ELR (cell line): ENCODE measurements around the gene NID2.

Experiments used
- DNase-seq: peaks from one replicate; pipeline ENCODE4 v3.0.0-alpha.2; 2015; ENCODE audit warnings: low read depth

Gene NID2

DNA sequence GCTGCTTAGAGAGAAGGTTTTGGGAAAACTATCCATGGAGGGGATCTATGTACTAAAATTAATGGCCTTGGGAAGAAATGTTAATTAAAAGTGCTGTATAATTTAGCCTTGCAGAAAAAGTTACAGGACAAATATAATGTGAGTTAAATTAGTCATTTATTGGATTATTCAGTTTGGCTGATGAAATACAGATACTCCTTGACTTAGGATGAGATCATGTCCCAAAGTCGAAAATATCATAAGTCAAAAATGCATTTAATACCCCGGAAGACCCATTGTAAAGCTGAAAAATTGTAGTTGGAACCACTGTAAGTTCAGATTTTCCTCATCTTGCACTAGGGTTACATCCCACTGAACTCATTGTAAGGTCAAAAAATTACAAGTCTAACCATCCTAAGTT lies 69.8 kb downstream of the NID2 start:
- peak; percentile 52 for DNase-seq

DNA sequence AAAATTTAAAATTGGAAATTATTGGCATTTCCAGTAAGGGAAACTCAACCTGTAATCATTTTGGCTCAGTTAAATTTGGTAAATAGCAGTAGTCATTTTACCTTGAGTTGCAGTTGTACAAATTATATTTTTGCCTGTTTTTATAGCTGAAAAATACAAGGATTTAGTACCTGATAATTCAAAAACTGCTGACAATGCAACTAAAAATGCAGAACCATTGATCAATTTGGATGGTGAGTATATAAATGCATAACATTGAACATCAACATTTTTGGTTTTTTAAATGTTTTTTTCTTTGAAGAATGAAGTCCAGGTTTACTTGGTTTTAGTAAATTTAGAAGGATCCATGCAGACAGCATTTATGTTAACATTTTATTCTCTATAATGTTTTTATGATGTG lies 70.5 kb downstream of the NID2 start:
- no peak for DNase-seq

DNA sequence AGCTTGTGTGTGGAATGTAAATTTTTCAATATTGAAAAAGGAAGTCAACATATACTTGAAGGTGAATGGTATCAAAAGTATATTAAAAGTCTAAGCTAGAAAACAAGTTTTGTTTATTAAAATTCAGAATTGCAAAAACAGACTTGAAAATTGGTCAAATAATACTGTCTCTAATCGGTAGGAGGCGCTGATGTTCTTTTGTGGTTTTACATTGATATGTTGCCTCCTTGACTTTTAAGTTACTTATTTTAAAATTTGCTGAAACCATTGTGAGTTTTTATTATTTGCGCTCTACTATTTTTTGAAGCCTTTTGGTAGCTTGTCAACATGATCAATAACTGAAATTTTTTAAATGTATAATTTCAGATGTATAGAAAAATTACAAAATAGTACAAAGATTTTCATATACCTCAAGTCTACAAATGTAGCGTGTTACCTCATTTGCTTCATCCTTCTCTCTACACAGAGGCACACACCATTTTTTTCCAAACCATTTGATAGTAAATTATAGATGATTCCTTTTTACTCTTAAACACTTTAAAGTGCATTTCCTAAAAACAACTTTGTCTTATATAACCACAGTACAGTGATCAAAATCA lies 72.6 kb downstream of the NID2 start:
- DNase-seq = peak; percentile 58

GRCh38 chr14:51993285-51993920 lies 75.5 kb downstream of the NID2 start:
- DNase-seq = no peak

- DNase-seq = no peak
Measured at GRCh38 chr14:51990488-51990887, 78.4 kb downstream of the NID2 start.

GRCh38 chr14:51989293-51990234 lies 79.3 kb downstream of the NID2 start, which contains the start of gene RTRAF:
RTRAF (plus strand) TSS chr14:51989546; CDS start chr14:51989640, 94 bp downstream.
- DNase-seq = peak; percentile 92

GRCh38 chr14:51988221-51988620 lies 80.6 kb downstream of the NID2 start:
- no peak for DNase-seq

DNA sequence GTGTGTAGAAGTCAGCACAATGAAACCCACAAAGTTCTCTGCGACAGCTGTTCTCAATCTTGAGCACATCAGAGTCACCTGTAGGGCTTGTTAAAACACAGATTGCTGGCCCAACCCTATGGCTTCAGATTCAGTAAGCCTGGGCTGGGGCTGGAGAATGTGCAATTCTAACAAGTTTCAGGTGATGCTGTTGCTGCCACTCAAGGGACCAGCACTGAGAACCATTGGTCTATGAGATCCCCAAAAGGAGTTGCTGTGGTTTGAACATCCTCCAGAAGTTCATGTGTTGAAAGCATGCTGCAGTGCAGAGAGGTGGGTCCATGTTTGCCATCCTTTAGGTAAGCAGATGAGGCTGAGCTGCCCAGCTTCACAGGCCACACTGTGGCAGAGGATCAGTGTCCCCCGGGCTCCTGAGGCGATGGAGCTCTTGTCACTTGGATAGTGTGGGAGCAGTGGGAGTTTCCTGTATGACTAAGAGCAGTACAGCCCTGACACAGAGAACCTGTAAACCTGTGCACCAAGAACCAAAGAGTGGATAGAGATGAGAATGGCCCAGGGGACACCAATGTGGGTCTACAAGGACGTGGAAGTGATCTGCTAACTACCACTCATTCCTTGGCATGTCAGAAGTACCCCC lies 87.5 kb downstream of the NID2 start:
- DNase-seq = no peak

GRCh38 chr14:51979088-51979709 lies 89.7 kb downstream of the NID2 start:
- peak; percentile 78 for DNase-seq

DNA sequence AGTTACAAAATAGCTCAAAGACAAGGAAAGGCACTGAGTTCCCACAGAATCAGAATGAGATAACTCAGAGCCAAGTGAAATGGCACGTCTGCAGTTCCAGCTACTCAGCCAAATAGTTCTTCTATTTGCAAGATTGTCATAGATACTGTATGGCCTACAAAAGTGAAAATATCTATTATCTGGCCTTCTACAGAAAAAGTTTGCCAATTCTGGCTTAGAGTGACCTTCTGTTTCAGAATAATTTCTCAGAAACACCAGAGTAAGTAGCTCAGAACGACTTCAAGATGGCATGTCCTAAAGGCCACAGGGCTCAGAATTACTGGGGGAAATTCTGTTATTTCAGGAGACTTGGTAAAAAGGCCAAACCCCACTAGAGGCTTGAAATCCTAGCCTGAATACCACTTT lies 90.2 kb downstream of the NID2 start:
- no peak for DNase-seq

DNA sequence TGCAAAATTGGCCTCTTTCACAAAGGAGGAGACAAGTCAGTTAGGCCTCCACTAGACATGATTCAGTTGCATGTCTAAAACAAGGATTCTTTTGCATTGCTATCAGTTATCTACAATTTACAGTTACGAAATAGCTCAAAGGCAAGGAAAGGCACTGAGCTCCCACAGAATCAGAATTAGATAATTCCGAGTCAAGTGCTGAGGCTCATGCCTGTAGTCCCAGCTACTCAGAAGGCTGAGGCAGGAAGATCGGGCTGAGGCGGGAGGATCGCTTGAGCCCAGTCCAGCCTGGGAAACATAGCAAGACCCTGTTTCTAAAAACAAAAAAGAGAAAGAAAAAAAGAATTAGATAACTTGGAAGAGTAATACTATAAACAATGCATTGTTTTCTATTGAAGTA lies 91.8 kb downstream of the NID2 start:
- no peak for DNase-seq

DNA sequence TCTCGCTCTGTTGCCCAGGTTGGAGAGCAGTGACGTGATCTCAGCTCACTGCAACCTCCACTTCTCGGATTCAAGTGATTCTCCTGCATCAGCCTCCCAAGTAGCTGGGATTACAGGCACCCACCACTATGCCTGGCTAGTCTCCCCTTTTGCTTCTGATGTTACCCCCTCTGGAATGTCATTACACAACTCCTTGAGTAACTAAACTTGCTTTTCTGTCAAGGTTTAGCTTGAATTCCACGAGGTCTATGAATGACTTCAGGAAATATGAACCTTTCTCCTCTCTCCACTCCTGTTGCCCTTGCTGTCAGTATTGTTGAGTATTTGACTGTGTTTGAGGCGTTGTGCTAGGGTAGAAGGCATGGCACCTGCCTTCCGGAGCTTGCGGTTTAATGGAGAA lies 96.3 kb downstream of the NID2 start:
- no peak for DNase-seq

- DNase-seq = no peak
Measured at GRCh38 chr14:51969852-51970540, 98.9 kb downstream of the NID2 start.

GRCh38 chr14:51967521-51967920 lies 101.3 kb downstream of the NID2 start:
- no peak for DNase-seq

DNA sequence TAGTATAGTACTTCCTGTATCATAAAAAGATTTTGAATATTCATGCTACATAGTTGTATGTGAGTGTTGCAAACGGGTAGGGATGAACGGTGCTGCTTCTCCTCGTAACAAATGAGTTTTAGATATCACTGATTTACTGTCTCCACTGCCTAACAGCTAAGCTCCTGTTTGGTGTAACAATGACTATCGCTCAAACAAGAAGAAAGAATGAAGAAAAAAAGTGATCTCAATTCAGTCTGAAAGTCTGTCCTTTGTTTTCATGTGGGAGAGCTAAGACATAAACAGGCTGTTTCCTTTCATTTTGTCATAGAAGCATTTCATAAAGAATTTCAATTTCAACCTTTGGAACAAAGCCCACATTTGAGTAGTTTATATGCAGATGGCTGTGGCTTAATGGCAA lies 105.6 kb downstream of the NID2 start:
- DNase-seq = no peak

GRCh38 chr14:51962711-51963110 lies 106.1 kb downstream of the NID2 start:
- peak; percentile 15 for DNase-seq

- no peak for DNase-seq
Measured at GRCh38 chr14:51960866-51961265, 108.0 kb downstream of the NID2 start.

DNA sequence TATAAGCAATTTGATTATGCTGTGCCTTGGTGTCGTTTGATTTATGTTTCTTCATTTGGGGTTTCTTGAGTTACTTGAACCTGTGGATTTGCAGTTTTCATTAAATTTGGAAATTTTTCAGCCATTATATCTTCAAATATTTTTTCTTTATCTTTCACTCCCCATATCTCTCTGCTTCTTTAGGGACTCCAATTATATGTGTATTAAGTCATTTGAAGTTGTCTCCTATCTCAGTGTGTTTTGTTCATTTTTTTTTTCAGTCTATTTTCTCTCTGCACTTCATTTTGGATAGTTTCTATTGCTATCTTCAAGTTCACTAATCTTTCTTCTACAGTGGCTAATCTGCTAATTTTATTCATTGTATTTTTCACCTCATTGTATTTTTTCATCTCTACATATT lies 108.9 kb downstream of the NID2 start:
- DNase-seq = no peak

DNA sequence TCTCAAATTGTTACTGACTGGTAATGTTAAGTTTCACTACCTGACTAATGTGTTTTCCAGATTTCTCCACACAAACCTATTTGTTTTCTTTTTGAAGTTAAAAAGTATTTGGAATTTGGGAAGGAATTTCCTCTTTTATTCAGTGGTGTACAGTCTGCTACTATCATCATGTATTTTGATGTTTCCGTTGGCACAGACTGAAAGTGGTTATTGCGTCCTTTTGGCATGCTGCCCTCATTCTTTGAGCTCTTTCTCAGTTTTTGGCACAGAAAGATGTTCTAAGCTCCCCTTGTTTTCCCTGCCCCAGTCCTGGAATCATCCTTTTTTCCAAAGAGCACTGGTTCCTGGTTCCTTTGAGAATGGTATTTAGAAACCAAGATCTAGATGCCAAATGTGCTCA lies 110.9 kb downstream of the NID2 start:
- no peak for DNase-seq
